HepG2 (cell line): ENCODE data around the gene ZNF274. TPM values are rescaled to one million over a fixed set of nuclear protein-coding genes. Genes with fewer than 3 reads are reported as not detected.
A peak's percentile ranks its signal among the peaks of the same experiment; 100 is the strongest.

ENCODE experiments used
- AGO1 ChIP-seq: fragments of 200-400 bp; formaldehyde crosslinking; IDR thresholded peaks from 2 replicates; pipeline ENCODE4 v1.6.1; 2017; ENCODE audit warnings: mild to moderate bottlenecking, low read depth, low read length, moderate library complexity; ENCODE audit not compliant: poor library complexity, severe bottlenecking
- CBX1 ChIP-seq: IDR thresholded peaks from one replicate; pipeline ENCODE4 v1.6.1; 2016; ENCODE audit warnings: antibody characterized with exemption, low read depth
- GTF3A ChIP-seq: sonication (generic); formaldehyde crosslinking; conservative IDR thresholded peaks from 2 replicates; pipeline ENCODE4 v1.4.0; 2020; ENCODE audit warnings: mild to moderate bottlenecking, missing genetic modification reagents
- KLF6 ChIP-seq: IDR thresholded peaks from 2 replicates; pipeline ENCODE4 v1.8.0; 2016; ENCODE audit warnings: missing biosample characterization, missing genetic modification reagents
- KMT2A ChIP-seq: sonication (generic); formaldehyde crosslinking; IDR thresholded peaks from 2 replicates; pipeline ENCODE4 v1.4.0; 2020; ENCODE audit warnings: missing genetic modification reagents
- NAIF1 ChIP-seq: sonication (generic); formaldehyde crosslinking; IDR thresholded peaks from 2 replicates; pipeline ENCODE4 v1.5.0; 2020; ENCODE audit warnings: mild to moderate bottlenecking, missing genetic modification reagents, borderline replicate concordance
- RAD51 ChIP-seq: fragments of 450-650 bp; IDR thresholded peaks from 2 replicates; pipeline ENCODE4 v1.6.1; 2016; ENCODE audit warnings: borderline replicate concordance
- SIX4 ChIP-seq: sonication (generic); formaldehyde crosslinking; IDR thresholded peaks from 2 replicates; pipeline ENCODE4 v1.4.0; 2020; ENCODE audit warnings: missing genetic modification reagents
- TIGD3 ChIP-seq: sonication (generic); formaldehyde crosslinking; IDR thresholded peaks from 2 replicates; pipeline ENCODE4 v1.5.1; 2020; ENCODE audit warnings: mild to moderate bottlenecking, missing genetic modification reagents, borderline replicate concordance
- UBTF ChIP-seq: sonication (generic); formaldehyde crosslinking; IDR thresholded peaks from 2 replicates; pipeline ENCODE4 v1.4.0; 2020; ENCODE audit warnings: mild to moderate bottlenecking, missing genetic modification reagents
- ZBTB10 ChIP-seq: sonication (generic); formaldehyde crosslinking; IDR thresholded peaks from 2 replicates; pipeline ENCODE4 v1.4.0; 2020; ENCODE audit warnings: missing genetic modification reagents, borderline replicate concordance
- ZNF512B ChIP-seq: sonication (generic); formaldehyde crosslinking; IDR thresholded peaks from 2 replicates; pipeline ENCODE4 v1.5.1; 2020; ENCODE audit warnings: missing genetic modification reagents, mild to moderate bottlenecking, borderline replicate concordance
- ZNF800 ChIP-seq: sonication (generic); formaldehyde crosslinking; IDR thresholded peaks from 2 replicates; pipeline ENCODE4 v1.4.0; 2020; ENCODE audit warnings: missing genetic modification reagents
- ZSCAN25 ChIP-seq: sonication (generic); formaldehyde crosslinking; IDR thresholded peaks from 2 replicates; pipeline ENCODE4 v1.8.0; 2022; ENCODE audit warnings: mild to moderate bottlenecking, missing genetic modification reagents
- polyA plus RNA-seq, 8 experiments: library from polyadenylated mRNA; depleted of rRNA in 3 of 8; stranded (reverse) in 7 of 8; unstranded in 1 of 8; fragments of >200 nt; fragmentation: Illumina TruSeq in 4 of 8; extraction: Trizol in 4 of 8; gene quantifications; 2 replicates each; pipeline versions ENCODE4 v1.2.1 to v1.2.3, GENCODE V29; 2011 to 2016; ENCODE audit warnings: low read depth in 4 of 8, missing spikeins in 1 of 8, mixed read lengths in 1 of 8; ENCODE audit not compliant: insufficient read depth in 1 of 8
- total RNA-seq, 5 experiments: library from RNA; depleted of rRNA; stranded (reverse); fragments of >200 nt; fragmentation: Illumina TruSeq; extraction: Trizol; gene quantifications; 2 replicates each; pipeline ENCODE4 v1.2.3, GENCODE V29; 2016; ENCODE audit warnings: low read depth in 1 of 5

The ZNF274 gene
- total and polyA plus RNA-seq, 2 of the 13 experiments (the other 11 are each of a cell fraction or from before 2014, with no cell fraction given), result 16.1 to 23.0 TPM

GRCh38 chr19:58154679-58155648 lies 27.9 kb upstream of the ZNF274 start (continued):
- no peak for TF ChIP-seq ZNF800 (CRISPR knock-in tag)
- TF ChIP-seq SIX4 (CRISPR knock-in tag), result no peak
- TF ChIP-seq GTF3A (CRISPR knock-in tag), result no peak; the same call in 1 of the 2 replicates
- TF ChIP-seq UBTF (CRISPR knock-in tag), result peak; percentile 94
- TF ChIP-seq CBX1, result peak; percentile 65
- TF ChIP-seq ZSCAN25 (CRISPR knock-in tag), result no peak
- TF ChIP-seq ZBTB10 (CRISPR knock-in tag), result no peak
- TF ChIP-seq RAD51, result no peak
- TF ChIP-seq TIGD3 (CRISPR knock-in tag), result 0 out of 2 replicates have a peak, but pooled peaks have one; percentile 14
- TF ChIP-seq KMT2A, result peak; percentile 62; the same call in 1 of the 2 replicates
- TF ChIP-seq ZNF512B, result no peak
- TF ChIP-seq AGO1, result no peak
- TF ChIP-seq NAIF1 (CRISPR knock-in tag), result no peak
- peak; percentile 73; the same call in 1 of the 2 replicates for TF ChIP-seq KLF6 (CRISPR knock-in tag)
